ENCODE measurements around the gene ST6GAL1. TPM values are rescaled to one million over a fixed set of nuclear protein-coding genes. Genes with fewer than 3 reads are reported as not detected.

Gene ST6GAL1
- polyA plus RNA-seq, 1 of the 3 experiments (the other 2 are of a cell fraction), result 3.9 TPM

- Histone ChIP-seq H3K9me3 (no peaks in the 10 kb centered on the region), H3K9ac (no peak overlapping the region), H3K36me3 (replicated peaks in 1 of 2; ENCODE audit: control insufficient read depth in 1 of 2, insufficient read depth in 2 of 2, low read length in 1 of 2) (no peaks in the 10 kb centered on the region), H3K27ac (ENCODE audit: low read depth in 2 of 2, low read length in 1 of 2) (no peak overlapping the region), H3K4me3 (ENCODE audit: low read depth in 2 of 2, low read length in 1 of 2) (no peak overlapping the region), H3K9me2 (no peaks in the 10 kb centered on the region), H3K4me1 (ENCODE audit: control insufficient read depth in 1 of 2, insufficient read depth in 2 of 2, low read depth in 1 of 2, low read length in 1 of 2) (peaks cover 2 to 9% of the 10 kb centered on the region in 2 experiments; a peak in 2 of 4 replicates), H3K27me3 (ENCODE audit: insufficient read depth) (no peaks in the 10 kb centered on the region), H3K79me2 (ENCODE audit: insufficient read depth) (no peaks in the 10 kb centered on the region), H3F3A (replicated peaks; ENCODE audit: insufficient read depth) (no peaks in the 10 kb centered on the region), H3K4me2 (no peak overlapping the region), H2AFZ (ENCODE audit: low read depth) (no peak overlapping the region), H4K20me1 (ENCODE audit: insufficient read depth) (no peaks in the 10 kb centered on the region)
- TF ChIP-seq POLR2AphosphoS5 (IDR thresholded peaks at IDR 0.05; ENCODE audit: low read depth, low read length) (no peak), FOSL2 (IDR thresholded peaks at IDR 0.05; ENCODE audit: borderline replicate concordance, low read depth) (no peak), TAF1 (IDR thresholded peaks at IDR 0.05; ENCODE audit: borderline replicate concordance, low read depth, low read length) (no peak), ZBTB33 (IDR thresholded peaks at IDR 0.05; ENCODE audit: borderline replicate concordance, low read depth) (no peak), FOXJ3 (CRISPR knock-in tag; IDR thresholded peaks at IDR 0.05) (no peak), TEAD4 (IDR thresholded peaks at IDR 0.05; ENCODE audit: borderline replicate concordance, insufficient read depth) (no peak), IRF3 (IDR thresholded peaks at IDR 0.05; ENCODE audit: low read depth, low read length) (no peak), EP300 (IDR thresholded peaks at IDR 0.05; ENCODE audit: borderline replicate concordance in 1 of 2, low read depth in 1 of 2, low read length in 1 of 2) (no peak), MEF2A (IDR thresholded peaks at IDR 0.05; ENCODE audit: borderline replicate concordance, low read depth) (no peak), PBX3 (IDR thresholded peaks at IDR 0.05) (no peak), RAD21 (IDR thresholded peaks at IDR 0.05; ENCODE audit: low read length) (no peak), FOXM1 (IDR thresholded peaks at IDR 0.05; ENCODE audit: low read depth) (no peak)
- WGBS (ENCODE audit: low lambda C conversion rate), result 71% methylated on average over 5 of the region's 5 CpGs
- ChIA-PET CTCF (no interaction called here), POLR2A (no interaction called here)
- DNase-seq, result no peak
These were observed 138.5 kb downstream of the ST6GAL1 start for GRCh38 chr3:187068787-187069186.

- TF ChIP-seq ZBTB33 (IDR thresholded peaks at IDR 0.05; ENCODE audit: borderline replicate concordance, low read depth) (no peak), CHD2 (IDR thresholded peaks at IDR 0.05; ENCODE audit: low read length, partially characterized antibody) (no peak), RXRA (IDR thresholded peaks at IDR 0.05; ENCODE audit: borderline replicate concordance, low read depth) (no peak), FOXJ3 (CRISPR knock-in tag; IDR thresholded peaks at IDR 0.05) (no peak), RFX5 (IDR thresholded peaks at IDR 0.05; ENCODE audit: low read length) (no peak)
- 82% methylated on average over 7 of the region's 7 CpGs for WGBS (ENCODE audit: low lambda C conversion rate)
These were observed 139.7 kb downstream of the ST6GAL1 start for GRCh38 chr3:187069857-187070516.

More at GRCh38 chr3:187069857-187070516, 139.7 kb downstream of the ST6GAL1 start:
- Histone ChIP-seq H3K79me2 (ENCODE audit: insufficient read depth) (no peaks in the 10 kb centered on the region), H3K9me3 (no peaks in the 10 kb centered on the region), H3K27ac (ENCODE audit: low read depth in 2 of 2, low read length in 1 of 2) (no peak overlapping the region), H3F3A (replicated peaks; ENCODE audit: insufficient read depth) (no peaks in the 10 kb centered on the region), H2AFZ (ENCODE audit: low read depth) (no peak overlapping the region), H3K4me1 (ENCODE audit: control insufficient read depth in 1 of 2, insufficient read depth in 2 of 2, low read depth in 1 of 2, low read length in 1 of 2) (no peaks in the 10 kb centered on the region; a peak in 1 of 4 replicates), H3K4me2 (no peak overlapping the region), H3K36me3 (replicated peaks in 1 of 2; ENCODE audit: control insufficient read depth in 1 of 2, insufficient read depth in 2 of 2, low read length in 1 of 2) (no peaks in the 10 kb centered on the region), H3K27me3 (ENCODE audit: insufficient read depth) (no peaks in the 10 kb centered on the region), H3K4me3 (ENCODE audit: low read depth in 2 of 2, low read length in 1 of 2) (no peak overlapping the region), H3K9me2 (no peaks in the 10 kb centered on the region), H3K9ac (no peak overlapping the region), H4K20me1 (ENCODE audit: insufficient read depth) (no peaks in the 10 kb centered on the region)
- ChIA-PET CTCF (interaction anchor here (1.1 kb wide), 1 partner anchor 95 kb away, joined by 3 read pairs; no protein-coding TSS in a partner anchor), POLR2A (no interaction called here)
- DNase-seq, result no peak

All from SK-N-SH (cell line).